ENCODE measurements around the gene FIG4.

DNA sequence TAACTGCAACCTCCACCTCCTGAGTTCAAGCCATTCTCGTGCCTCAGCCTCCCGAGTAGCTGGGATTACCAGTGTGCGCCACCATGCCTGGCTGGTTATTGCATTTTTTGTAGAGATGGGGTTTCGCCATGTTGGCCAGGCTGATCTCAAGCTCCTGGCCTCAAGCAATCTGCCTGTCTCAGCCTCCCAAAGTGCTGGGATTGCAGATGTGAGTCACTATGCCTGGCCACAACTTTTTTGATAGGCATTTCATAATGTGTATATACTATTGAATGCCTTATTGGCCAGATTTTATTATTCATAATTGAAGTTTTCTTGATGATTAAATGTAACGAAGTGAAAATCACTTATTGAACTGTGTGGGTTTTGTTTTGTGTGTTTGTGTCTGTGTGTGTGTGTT is 27.9 kb downstream of the FIG4 start:
- TF ChIP-seq, protein P1, sequence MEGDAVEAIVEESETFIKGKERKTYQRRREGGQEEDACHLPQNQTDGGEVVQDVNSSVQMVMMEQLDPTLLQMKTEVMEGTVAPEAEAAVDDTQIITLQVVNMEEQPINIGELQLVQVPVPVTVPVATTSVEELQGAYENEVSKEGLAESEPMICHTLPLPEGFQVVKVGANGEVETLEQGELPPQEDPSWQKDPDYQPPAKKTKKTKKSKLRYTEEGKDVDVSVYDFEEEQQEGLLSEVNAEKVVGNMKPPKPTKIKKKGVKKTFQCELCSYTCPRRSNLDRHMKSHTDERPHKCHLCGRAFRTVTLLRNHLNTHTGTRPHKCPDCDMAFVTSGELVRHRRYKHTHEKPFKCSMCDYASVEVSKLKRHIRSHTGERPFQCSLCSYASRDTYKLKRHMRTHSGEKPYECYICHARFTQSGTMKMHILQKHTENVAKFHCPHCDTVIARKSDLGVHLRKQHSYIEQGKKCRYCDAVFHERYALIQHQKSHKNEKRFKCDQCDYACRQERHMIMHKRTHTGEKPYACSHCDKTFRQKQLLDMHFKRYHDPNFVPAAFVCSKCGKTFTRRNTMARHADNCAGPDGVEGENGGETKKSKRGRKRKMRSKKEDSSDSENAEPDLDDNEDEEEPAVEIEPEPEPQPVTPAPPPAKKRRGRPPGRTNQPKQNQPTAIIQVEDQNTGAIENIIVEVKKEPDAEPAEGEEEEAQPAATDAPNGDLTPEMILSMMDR (IDR thresholded peaks at IDR 0.05) = no peak
- TF ChIP-seq POLR2A (IDR thresholded peaks at IDR 0.05) = no peak
